Cardiac fibroblast (primary cell): ENCODE data around the gene DVL3.

ENCODE experiments used
- DNase-seq, 2 donors: peaks; one replicate each; pipeline versions ENCODE4 v3.0.0 to v3.0.0-alpha.2; 2010; ENCODE audit warnings: low read depth in 2 of 2
- H3K4me3 ChIP-seq, 2 donors: replicated peaks in 1 of 2; 1 replicate in 1 of 2; 2 replicates in 1 of 2; pipeline ENCODE4 v1.5.1; 2011; ENCODE audit warnings: low read depth in 2 of 2, low read length in 2 of 2, mild to moderate bottlenecking in 2 of 2, moderate library complexity in 1 of 2
- CTCF ChIP-seq: IDR thresholded peaks from one replicate; pipeline ENCODE4 v1.5.1; 2011; ENCODE audit warnings: low read depth, mild to moderate bottlenecking, low read length, inconsistent platforms

The DVL3 gene

GRCh38 chr3:184175981-184176376 is 20.8 kb downstream of the DVL3 start:
- peak overlapping the region; percentile 98 to 99 for H3K4me3 ChIP-seq
- peak in 1 of 2 donors; percentile 32 for DNase-seq
- no peak for TF ChIP-seq CTCF

GRCh38 chr3:184176377-184177330 is 21.5 kb downstream of the DVL3 start:
- peak; percentile 95 to 97 for DNase-seq
- TF ChIP-seq CTCF: no peak
- H3K4me3 ChIP-seq: peak overlapping the region; percentile 98 to 99

GRCh38 chr3:184177331-184177731 is 22.2 kb downstream of the DVL3 start:
- TF ChIP-seq CTCF: no peak
- H3K4me3 ChIP-seq: peak overlapping the region; percentile 98 to 99
- DNase-seq: peak; percentile 69 to 77

GRCh38 chr3:184177767-184178306 is 22.7 kb downstream of the DVL3 start:
- peak overlapping the region; percentile 98 to 99 for H3K4me3 ChIP-seq
- TF ChIP-seq CTCF: no peak
- DNase-seq: no peak

GRCh38 chr3:184178521-184179138 is 23.5 kb downstream of the DVL3 start:
- TF ChIP-seq CTCF: no peak
- DNase-seq: no peak
- no peak overlapping the region for H3K4me3 ChIP-seq

GRCh38 chr3:184180165-184180564 is 25.0 kb downstream of the DVL3 start:
- no peak for TF ChIP-seq CTCF
- H3K4me3 ChIP-seq: no peak overlapping the region
- DNase-seq: peak; percentile 79 to 83
